ENCODE data around the gene USP16.
"Not testable (repeated sequence)": the region's sequence is repeated elsewhere in the genome, so short reads cannot be mapped to it uniquely, and the experiment has no call there.

Gene USP16

DNA sequence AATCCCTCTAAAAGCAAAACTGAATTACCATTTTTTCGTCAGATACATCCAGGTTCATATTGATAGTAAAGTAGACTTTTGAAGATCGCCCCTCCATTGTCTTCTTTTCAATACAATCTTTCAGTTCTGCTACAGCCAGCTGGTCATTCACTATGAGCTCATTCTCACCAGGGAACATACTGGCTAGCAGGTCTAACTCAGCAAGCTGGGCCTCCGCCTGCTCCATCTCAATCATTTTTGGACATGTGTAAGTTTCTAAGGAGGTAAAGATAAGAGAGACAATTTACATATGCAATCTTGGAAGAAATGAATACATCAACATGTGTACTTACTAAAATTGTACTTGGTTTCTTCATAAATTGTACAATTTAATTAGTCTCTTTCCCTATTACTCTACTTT, 16.1 kb upstream of the USP16 start:
- H3K4me3 ChIP-seq (ENCODE audit: low read depth, low read length), result no peak overlapping the region
- TF ChIP-seq, protein P1, sequence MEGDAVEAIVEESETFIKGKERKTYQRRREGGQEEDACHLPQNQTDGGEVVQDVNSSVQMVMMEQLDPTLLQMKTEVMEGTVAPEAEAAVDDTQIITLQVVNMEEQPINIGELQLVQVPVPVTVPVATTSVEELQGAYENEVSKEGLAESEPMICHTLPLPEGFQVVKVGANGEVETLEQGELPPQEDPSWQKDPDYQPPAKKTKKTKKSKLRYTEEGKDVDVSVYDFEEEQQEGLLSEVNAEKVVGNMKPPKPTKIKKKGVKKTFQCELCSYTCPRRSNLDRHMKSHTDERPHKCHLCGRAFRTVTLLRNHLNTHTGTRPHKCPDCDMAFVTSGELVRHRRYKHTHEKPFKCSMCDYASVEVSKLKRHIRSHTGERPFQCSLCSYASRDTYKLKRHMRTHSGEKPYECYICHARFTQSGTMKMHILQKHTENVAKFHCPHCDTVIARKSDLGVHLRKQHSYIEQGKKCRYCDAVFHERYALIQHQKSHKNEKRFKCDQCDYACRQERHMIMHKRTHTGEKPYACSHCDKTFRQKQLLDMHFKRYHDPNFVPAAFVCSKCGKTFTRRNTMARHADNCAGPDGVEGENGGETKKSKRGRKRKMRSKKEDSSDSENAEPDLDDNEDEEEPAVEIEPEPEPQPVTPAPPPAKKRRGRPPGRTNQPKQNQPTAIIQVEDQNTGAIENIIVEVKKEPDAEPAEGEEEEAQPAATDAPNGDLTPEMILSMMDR (IDR thresholded peaks at IDR 0.05; ENCODE audit: insufficient read depth, low read depth, low read length, missing control alignments), result no peak
- no peak for DNase-seq (ENCODE audit: low read depth)

DNA sequence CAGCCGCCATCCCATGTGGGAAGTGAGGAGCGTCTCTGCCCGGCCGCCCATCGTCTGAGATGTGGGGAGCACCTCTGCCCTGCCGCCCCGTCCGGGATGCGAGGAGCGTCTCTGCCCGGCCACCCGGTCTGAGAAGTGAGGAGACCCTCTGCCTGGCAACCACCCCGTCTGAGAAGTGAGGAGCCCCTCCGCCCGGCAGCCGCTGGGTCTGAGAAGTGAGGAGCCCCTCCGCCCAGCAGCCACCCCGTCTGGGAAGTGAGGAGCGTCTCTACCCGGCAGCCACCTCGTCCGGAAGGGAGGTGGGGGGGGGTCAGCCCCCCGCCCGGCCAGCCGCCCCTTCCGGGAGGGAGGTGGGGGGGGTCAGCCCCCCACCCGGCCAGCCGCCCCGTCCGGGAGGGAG, 13.2 kb upstream of the USP16 start:
- DNase-seq (ENCODE audit: low read depth), result not testable (repeated sequence)

DNA sequence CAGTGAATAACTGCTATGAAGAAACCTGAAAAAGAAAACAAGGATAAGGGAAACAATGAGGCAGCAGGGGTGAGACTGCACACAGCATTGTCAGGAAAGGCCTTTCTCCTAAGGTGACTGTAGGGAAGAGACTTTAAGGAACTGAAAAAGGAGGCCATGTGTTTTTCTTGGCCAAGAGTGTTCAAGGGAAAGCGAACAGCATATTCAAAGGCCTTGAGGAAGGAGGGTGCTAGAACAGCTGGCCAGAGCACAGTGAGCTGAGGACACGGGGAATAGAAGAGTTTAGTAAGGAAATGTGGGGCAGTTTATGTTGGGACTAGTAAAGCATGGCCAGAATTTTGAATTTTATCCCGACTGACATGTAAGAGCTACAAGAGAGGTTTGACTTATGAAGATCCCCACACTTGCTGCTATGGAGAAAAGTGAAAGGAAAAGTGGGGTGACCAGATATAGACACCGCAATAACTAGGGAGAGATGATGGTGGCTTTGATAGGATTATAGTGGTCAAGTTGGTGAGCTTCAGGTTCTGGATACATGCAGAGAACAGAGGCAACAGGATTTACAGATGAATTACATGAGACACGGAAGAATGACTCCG, 6.7 kb upstream of the USP16 start:
- peak; percentile 30 for DNase-seq (ENCODE audit: low read depth)
- H3K4me3 ChIP-seq (ENCODE audit: low read depth, low read length), result peak overlapping the region; percentile 90
- TF ChIP-seq, protein P1 (IDR thresholded peaks at IDR 0.05; ENCODE audit: insufficient read depth, low read depth, low read length, missing control alignments), result no peak

More for the DNA sequence above, 13.2 kb upstream of the USP16 start:
- not testable (repeated sequence) for H3K4me3 ChIP-seq (ENCODE audit: low read depth, low read length)

DNA sequence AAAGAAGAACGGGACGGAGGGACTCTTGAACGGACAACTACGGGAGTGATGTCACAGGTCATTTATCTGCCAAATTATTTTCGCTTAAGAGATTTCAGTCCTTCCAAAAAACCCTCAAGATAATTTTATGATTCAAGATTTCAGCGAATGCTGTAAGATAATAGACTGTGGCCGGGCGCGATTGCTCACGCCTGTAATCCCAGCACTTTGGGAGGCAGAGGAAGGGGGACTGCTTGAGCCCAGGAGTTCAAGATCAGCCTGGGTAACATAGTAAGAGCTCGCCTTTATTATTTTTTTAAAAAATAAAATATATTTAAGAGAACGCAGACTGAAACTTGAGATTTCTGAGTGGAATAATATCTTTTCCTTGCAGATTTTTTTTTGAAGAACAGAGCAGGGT, 5.9 kb upstream of the USP16 start:
- DNase-seq (ENCODE audit: low read depth), result no peak
- TF ChIP-seq, protein P1 (IDR thresholded peaks at IDR 0.05; ENCODE audit: insufficient read depth, low read depth, low read length, missing control alignments), result no peak
- H3K4me3 ChIP-seq (ENCODE audit: low read depth, low read length), result peak overlapping the region; percentile 90

DNA sequence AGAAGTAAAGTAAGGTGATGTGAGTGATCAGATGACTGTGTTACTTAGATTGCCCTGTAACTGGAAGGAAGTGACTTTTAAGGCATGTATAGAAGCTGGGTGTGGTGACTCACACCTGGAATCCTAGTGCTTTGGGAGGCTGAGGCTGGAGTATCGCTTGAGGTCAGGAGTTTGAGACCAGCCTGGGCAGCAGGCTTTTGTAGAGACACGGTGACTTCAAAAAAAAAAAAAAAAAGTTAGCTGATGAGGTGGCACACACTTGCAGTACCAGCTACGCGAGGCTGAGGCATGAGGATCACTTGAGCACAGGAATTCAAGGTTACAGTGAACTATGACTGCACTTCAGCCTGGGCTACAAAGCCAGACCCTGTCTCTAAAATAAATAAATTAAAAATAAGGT, 2.3 kb upstream of the USP16 start:
- H3K4me3 ChIP-seq (ENCODE audit: low read depth, low read length), result no peak overlapping the region
- TF ChIP-seq, protein P1 (IDR thresholded peaks at IDR 0.05; ENCODE audit: insufficient read depth, low read depth, low read length, missing control alignments), result no peak
- no peak for DNase-seq (ENCODE audit: low read depth)

DNA sequence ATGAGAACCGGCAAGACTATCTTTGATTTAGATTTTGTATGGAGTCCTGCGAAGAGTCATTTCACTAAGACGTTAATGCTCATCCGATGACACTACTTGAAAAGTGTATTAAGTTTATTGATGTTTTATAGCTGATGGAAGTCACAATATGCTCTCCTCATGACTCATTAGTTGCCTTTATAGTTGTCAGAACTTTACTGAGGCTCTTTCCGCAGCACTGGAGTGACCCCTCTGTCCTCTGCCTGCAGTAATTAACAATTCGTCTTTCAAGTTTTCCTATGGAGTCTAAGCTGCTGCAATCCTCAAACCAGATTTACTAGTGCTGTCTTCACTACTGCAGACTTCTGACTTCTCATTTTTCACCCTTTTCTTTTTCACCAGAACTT, 853 bp downstream of the USP16 start:
- H3K4me3 ChIP-seq (ENCODE audit: low read depth, low read length), result peak overlapping the region; percentile 80
- no peak for DNase-seq (ENCODE audit: low read depth)
- TF ChIP-seq, protein P1 (IDR thresholded peaks at IDR 0.05; ENCODE audit: insufficient read depth, low read depth, low read length, missing control alignments), result no peak

DNA sequence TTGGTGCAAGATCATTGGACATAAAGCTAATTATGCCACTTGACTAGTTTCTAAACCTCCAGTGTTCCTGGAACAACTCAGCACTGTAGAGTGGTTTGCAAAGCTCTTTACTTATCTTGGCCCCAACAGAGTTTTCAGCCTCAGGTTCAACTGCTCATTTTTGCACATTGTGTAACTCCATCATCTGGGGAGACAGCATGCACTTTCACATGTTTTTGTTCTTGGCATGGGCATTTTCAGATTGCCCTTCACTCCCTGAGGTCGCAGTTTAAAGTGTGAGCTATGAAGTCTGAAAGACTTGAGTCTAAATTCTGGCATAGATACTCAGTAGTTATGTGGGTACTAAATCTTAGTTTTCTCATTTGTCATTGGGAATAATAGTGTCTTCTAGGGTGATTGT, 5.1 kb downstream of the USP16 start:
- no peak for DNase-seq (ENCODE audit: low read depth)
- TF ChIP-seq, protein P1 (IDR thresholded peaks at IDR 0.05; ENCODE audit: insufficient read depth, low read depth, low read length, missing control alignments), result no peak
- no peak overlapping the region for H3K4me3 ChIP-seq (ENCODE audit: low read depth, low read length)
